Right cardiac atrium (tissue), 5 donors: Measurements from ENCODE around the gene GPHN. TPM values are rescaled to one million over a fixed set of nuclear protein-coding genes. Genes with fewer than 3 reads are reported as not detected.
"Not testable (repeated sequence)": the region's sequence is repeated elsewhere in the genome, so short reads cannot be mapped to it uniquely, and the experiment has no call there.

ENCODE experiments used
- ATAC-seq, 2 donors: fragments of 200-7000 bp; cut with Tn5 transposase; one replicate each; pipeline versions ENCODE4 v1.8.0 to v1.9.1; 2020; ENCODE audit warnings: moderate library complexity in 2 of 2, mild to moderate bottlenecking in 1 of 2
- DNase-seq, 3 donors: peaks; one replicate each; pipeline ENCODE4 v3.0.0-alpha.2; 2020
- H3K27ac ChIP-seq: one replicate; pipeline ENCODE4 v1.5.1; 2013; ENCODE audit warnings: mild to moderate bottlenecking, low read length, control low read depth, moderate library complexity
- H3K27me3 ChIP-seq: one replicate; pipeline ENCODE4 v1.6.1; 2013; ENCODE audit not compliant: control insufficient read depth, insufficient read depth
- H3K4me1 ChIP-seq: one replicate; pipeline ENCODE4 v1.6.1; 2013; ENCODE audit warnings: low read length; ENCODE audit not compliant: control insufficient read depth, insufficient read depth
- H3K4me3 ChIP-seq: one replicate; pipeline ENCODE4 v1.5.1; 2013; ENCODE audit warnings: low read length, control low read depth
- H3K9me3 ChIP-seq: one replicate; pipeline ENCODE4 v1.6.1; 2013; ENCODE audit warnings: low read length; ENCODE audit not compliant: control insufficient read depth
- WGBS: extraction: QIAGEN DNeasy Blood & Tissue Kit; methylation state at CpG from one replicate; pipeline ENCODE4 v1.1.7; 2013; 5-methylcytosine and 5-hydroxymethylcytosine counted together
- intact Hi-C, 4 donors: fragments of 100-400 bp; cut with DNase I; formaldehyde crosslinking; loops; one replicate each; pipeline versions ENCODE4 v1.11.0 to v1.14.0; 2022 to 2023
- polyA plus RNA-seq: library from polyadenylated mRNA; stranded (reverse); fragments of 200-250 nt; gene quantifications from one replicate; pipeline ENCODE4 v1.2.3, GENCODE V29; 2013
- total RNA-seq, 4 donors: library from RNA; stranded (reverse); fragmentation: NEBNext Ultra II Directional; extraction: Animal tissue kit (Norgen Biotek cat#: 25700); gene quantifications; one replicate each; pipeline ENCODE4 v1.2.1, GENCODE V29; 2021
- donor health status: healthy with polysubstance abuse.
- donor health status: DM: no; HTN: yes; CAD: no.
- donor health status: DM: no; HTN: no; CAD: no.
- donor health status: DM: no; HTN: yes; CAD: no; lungs with severe emphysema.
- donor health status: DM: yes; HTN: yes; CAD: no.

Gene GPHN
- total and polyA plus RNA-seq, 5 donors = 16.0 to 25.4 (median 23.0) TPM

DNA sequence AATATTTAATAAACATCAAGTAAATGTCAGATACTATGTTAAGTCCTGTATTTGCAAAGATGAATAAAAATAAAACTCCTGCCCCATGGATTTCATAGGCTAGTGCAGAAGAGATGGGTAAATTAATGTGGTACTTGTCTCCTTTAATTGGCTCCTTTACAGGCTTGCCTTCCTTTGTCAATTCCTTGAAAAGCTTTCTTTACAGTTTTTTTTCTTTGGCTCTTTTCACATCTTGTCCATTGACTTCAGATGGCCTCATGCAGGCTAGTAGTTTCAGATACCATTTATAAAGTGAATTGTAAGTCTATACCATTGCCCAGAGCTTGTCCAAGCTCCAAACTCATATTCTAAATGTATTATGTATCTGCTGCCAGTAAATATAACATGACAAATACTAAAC, 552.6 kb downstream of the GPHN start:
- no peaks in the 10 kb centered on the region for H3K27me3 ChIP-seq
- no peak overlapping the region for H3K4me3 ChIP-seq
- intact Hi-C loops = no loop called here
- H3K9me3 ChIP-seq = no peaks in the 10 kb centered on the region
- no peak for DNase-seq
- no peak for ATAC-seq
- H3K4me1 ChIP-seq = no peaks in the 10 kb centered on the region
- H3K27ac ChIP-seq = no peak overlapping the region

DNA sequence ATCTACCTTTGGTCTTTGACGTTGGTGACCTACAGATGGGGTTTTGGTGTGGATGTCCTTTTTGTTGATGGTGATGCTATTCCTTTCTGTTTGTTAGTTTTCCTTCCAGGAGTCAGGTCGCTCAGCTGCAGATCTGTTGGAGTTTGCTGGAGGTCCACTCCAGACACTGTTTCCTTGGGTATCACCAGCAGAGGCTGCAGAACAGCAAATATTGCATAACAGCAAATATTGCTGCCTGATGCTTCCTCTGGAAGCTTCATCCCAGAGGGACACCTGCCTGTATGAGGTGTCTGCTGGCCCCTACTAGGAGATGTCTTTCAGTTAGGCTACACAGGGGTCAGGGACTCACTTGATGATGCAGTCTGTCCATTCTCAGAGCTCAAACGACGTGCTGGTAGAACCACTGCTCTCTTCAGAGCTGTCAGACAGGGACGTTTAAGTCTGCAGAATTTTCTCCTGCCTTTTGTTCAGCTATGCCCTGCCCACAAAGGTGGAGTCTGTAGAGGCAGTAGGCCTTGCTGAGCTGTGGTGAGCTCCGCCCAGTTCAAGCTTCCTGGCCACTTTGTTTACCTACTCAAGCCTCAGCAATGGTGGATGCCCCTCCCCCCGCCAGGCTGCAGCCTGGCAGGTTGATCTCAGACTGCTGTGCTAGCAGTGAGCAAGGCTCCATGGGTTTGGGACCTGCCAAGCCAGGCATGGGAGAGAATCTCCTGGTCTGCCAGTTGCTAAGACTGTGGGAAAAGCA, 559.3 kb downstream of the GPHN start:
- ATAC-seq = not testable (repeated sequence)

DNA sequence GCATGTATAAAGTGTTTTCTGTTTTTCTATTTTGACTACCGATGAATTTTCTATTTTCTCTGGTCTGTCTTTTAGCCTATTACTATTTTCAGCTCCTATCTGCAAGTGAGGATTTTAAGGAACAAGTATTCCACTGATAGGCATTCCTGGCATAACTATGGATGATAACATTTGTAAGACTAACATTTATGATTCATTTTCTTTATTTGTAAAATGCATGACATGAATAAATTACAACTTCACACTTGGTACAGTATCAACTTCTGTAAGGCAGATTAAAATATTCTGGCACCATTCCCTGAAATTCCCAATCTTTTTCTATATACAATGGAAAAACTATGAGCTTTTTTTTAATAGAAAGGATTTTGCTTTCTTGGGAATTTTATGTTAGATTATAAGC, 560.3 kb downstream of the GPHN start:
- H3K27me3 ChIP-seq = no peaks in the 10 kb centered on the region
- ATAC-seq (no peak), DNase-seq (no peak)
- 30% methylated on average over 1 of the region's 1 CpG for WGBS
- H3K4me3 ChIP-seq = no peak overlapping the region
- H3K4me1 ChIP-seq = no peaks in the 10 kb centered on the region
- no peaks in the 10 kb centered on the region for H3K9me3 ChIP-seq
- no peak overlapping the region for H3K27ac ChIP-seq
- intact Hi-C loops = no loop called here

More for the DNA sequence above, 559.3 kb downstream of the GPHN start:
- H3K27me3 ChIP-seq, H3K9me3 ChIP-seq, intact Hi-C loops, H3K4me1 ChIP-seq, H3K27ac ChIP-seq, H3K4me3 ChIP-seq: not testable (repeated sequence)
- WGBS = 90% methylated on average over 7 of the region's 7 CpGs
- peak in 1 of 3 donors; percentile 46 for DNase-seq

DNA sequence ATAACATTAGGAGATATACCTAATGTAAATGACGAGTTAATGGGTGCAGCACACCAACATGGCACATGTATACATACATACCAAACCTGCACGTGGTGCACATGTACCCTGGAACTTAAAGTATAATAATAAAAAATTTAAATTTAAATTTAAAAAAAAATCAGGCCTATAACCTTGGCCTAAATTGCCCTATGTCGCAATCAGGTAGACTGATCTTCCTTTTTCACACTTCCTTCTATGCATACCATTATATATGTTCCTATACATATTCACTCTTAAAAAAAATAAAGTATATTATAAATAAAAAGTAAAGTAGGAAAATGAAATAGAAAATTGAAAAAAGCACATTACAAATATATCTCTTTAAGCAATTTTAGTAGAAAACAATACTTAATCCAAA, 563.6 kb downstream of the GPHN start:
- ATAC-seq (no peak), DNase-seq (no peak)
- intact Hi-C loops = no loop called here
- 94% methylated on average over 3 of the region's 3 CpGs for WGBS
- no peak overlapping the region for H3K4me3 ChIP-seq
- H3K4me1 ChIP-seq = no peaks in the 10 kb centered on the region
- no peak overlapping the region for H3K27ac ChIP-seq
- H3K9me3 ChIP-seq = no peaks in the 10 kb centered on the region
- H3K27me3 ChIP-seq = no peaks in the 10 kb centered on the region

DNA sequence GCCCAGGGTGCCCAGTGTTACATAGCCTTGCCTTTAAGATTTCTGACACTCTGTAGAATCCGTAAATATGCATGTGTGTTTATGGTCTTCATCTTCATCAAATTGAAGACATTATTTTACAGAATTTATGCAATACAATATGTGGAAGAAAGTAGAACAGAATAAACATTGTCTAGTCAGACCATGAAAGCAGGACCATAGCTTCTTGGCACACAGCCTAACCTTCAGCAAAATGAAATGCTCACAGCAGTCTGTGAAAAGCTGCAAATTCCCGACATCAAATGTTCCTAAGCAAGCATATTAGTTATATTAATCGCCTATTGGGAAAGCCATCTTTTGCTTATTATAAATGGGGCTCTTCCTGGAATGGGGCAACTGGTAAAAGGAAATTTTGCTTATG, 570.0 kb downstream of the GPHN start:
- ATAC-seq (no peak), DNase-seq (no peak)
- 79% methylated on average over 3 of the region's 3 CpGs for WGBS
- H3K9me3 ChIP-seq = no peaks in the 10 kb centered on the region
- H3K27ac ChIP-seq = no peak overlapping the region
- H3K4me3 ChIP-seq = no peak overlapping the region
- H3K27me3 ChIP-seq = no peaks in the 10 kb centered on the region
- intact Hi-C loops = no loop called here
- H3K4me1 ChIP-seq = no peaks in the 10 kb centered on the region

DNA sequence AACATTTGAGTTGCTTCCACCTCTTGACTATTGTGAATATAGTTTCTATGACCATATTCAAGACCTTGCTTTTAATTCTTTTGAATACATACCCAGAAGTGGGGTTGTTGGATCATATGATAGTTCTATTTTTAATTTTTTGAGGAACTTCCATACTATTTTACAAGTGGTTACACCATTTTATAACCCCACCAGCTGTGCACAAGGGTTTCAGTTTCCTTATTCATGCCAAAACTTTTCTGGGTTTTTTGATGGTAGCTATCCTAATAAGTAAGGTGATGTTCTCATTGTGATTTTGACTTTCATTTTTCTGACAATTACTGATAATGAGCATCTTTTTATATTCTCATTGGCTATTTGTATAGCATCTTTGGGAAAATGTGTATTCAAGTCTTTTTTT, 571.9 kb downstream of the GPHN start:
- no peak overlapping the region for H3K27ac ChIP-seq
- H3K27me3 ChIP-seq = no peaks in the 10 kb centered on the region
- intact Hi-C loops = no loop called here
- H3K4me1 ChIP-seq = no peaks in the 10 kb centered on the region
- no peak for ATAC-seq
- H3K9me3 ChIP-seq = no peaks in the 10 kb centered on the region
- no peak for DNase-seq
- H3K4me3 ChIP-seq = no peak overlapping the region

DNA sequence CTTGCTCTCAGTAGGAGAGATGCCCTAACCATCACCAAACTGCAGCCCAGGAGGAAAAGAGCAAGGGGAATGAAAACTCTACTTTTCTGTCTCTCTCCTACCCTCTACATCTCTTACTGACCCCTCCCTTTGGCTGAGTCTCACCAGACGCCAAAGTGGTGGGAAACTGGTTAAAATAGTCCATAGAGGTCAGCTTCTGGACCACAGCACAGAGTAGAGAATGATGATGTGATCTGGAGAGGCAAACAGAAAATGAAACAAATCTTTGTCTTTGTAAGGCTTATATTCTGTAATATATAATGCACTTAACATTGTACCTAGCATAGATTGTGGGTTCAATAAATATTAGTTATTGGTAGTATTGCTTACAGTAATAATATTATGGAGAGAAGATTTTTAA, 600.3 kb downstream of the GPHN start:
- intact Hi-C loops = no loop called here
- Histone ChIP-seq H3K27me3 (no peaks in the 10 kb centered on the region), H3K4me3 (no peak overlapping the region), H3K9me3 (no peaks in the 10 kb centered on the region), H3K4me1 (no peaks in the 10 kb centered on the region), H3K27ac (no peak overlapping the region)
- ATAC-seq (no peak), DNase-seq (no peak)
- 86% methylated on average over 1 of the region's 1 CpG for WGBS

DNA sequence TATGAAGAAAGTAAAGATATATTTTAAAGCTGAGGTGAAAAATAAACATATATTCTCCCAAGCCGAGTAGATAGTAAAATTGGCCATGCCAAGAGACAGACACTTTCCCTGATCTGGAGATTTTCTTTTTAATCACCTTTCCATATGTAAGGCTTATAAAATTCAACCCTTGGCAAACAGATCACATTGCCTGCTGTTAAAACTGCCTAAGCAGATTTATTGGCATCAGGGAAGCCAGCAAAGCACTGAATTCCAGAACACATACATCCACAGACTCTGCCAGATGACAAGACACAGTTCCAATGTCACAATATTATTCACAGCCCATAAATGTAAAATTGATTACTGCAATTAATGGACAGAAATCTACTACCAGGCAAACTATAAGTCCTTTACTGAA, 603.1 kb downstream of the GPHN start:
- ATAC-seq = no peak
- Histone ChIP-seq H3K4me1 (no peaks in the 10 kb centered on the region), H3K27me3 (no peaks in the 10 kb centered on the region), H3K27ac (no peak overlapping the region), H3K9me3 (no peaks in the 10 kb centered on the region), H3K4me3 (no peak overlapping the region)
- intact Hi-C loops = no loop called here
- no peak for DNase-seq
- 91% methylated on average over 1 of the region's 1 CpG for WGBS

DNA sequence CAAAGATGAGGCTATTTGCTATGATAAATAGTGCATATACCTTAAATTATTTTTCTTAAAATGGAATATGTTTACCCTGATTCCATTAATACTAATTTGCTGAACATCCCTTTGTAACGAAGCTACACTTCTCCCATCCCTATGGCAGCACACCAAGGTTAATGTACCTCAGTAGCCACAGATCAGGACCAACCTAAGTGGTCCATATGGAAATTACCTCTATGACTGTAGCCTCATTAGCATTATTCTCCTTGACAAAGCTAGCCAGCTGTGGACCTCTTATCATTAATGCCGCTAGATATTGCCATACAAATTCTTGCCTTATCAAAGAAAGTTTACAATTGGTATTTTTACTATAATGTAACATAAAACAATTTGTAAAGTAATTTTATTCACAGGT, 604.4 kb downstream of the GPHN start:
- H3K9me3 ChIP-seq = no peaks in the 10 kb centered on the region
- DNase-seq (no peak), ATAC-seq (no peak)
- H3K4me1 ChIP-seq = no peaks in the 10 kb centered on the region
- intact Hi-C loops = no loop called here
- WGBS = 71% methylated on average over 2 of the region's 2 CpGs
- no peaks in the 10 kb centered on the region for H3K27me3 ChIP-seq
- no peak overlapping the region for H3K4me3 ChIP-seq
- H3K27ac ChIP-seq = no peak overlapping the region

DNA sequence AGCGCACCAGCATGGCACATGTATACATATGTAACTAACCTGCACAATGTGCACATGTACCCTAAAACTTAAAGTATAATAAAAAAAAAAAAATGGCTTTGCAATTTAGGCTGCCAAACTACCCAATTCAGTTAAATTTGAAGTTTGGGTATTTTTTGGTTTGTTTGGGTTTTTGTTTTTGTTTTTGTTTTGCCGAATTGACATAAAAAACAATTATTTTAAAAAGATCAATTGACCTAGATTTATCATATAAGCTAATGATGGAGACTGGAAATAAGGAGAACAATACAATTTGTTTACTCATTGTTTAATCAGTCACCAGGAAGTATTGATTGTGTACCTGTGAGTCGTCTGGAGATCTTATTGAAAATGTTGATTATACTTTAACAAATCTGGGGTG, 619.2 kb downstream of the GPHN start:
- H3K4me1 ChIP-seq = no peaks in the 10 kb centered on the region

DNA sequence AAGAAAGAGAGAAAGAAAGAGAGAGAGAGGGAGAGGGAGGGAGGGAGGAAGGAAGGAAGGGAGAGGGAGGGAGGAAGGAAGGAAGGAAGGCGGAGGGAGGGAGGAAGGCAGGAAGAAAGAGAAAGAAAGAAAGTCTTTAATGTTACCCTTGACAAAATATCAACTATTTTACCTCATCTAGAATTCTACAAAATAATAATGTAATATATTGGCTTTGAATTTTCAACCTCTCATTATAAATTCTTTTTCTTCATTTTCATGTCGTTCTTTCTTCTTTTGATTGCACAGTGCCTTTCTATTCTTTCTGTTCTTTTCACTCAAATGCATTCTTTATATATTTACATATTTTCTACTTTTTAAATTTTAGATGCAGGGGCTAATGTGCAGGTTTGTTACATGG, 621.8 kb downstream of the GPHN start:
- H3K27me3 ChIP-seq = no peaks in the 10 kb centered on the region
- H3K4me1 ChIP-seq = no peaks in the 10 kb centered on the region
- no peak overlapping the region for H3K27ac ChIP-seq
- ATAC-seq (no peak), DNase-seq (no peak)
- H3K9me3 ChIP-seq = no peaks in the 10 kb centered on the region
- 86% methylated on average over 2 of the region's 2 CpGs for WGBS
- H3K4me3 ChIP-seq = no peak overlapping the region
- intact Hi-C loops = no loop called here

More for the DNA sequence above, 619.2 kb downstream of the GPHN start:
- Histone ChIP-seq H3K4me3 (no peak overlapping the region), H3K27me3 (no peaks in the 10 kb centered on the region), H3K9me3 (no peaks in the 10 kb centered on the region), H3K27ac (no peak overlapping the region)
- WGBS = 83% methylated on average over 3 of the region's 3 CpGs
- intact Hi-C loops = no loop called here
- DNase-seq (no peak), ATAC-seq (no peak)

DNA sequence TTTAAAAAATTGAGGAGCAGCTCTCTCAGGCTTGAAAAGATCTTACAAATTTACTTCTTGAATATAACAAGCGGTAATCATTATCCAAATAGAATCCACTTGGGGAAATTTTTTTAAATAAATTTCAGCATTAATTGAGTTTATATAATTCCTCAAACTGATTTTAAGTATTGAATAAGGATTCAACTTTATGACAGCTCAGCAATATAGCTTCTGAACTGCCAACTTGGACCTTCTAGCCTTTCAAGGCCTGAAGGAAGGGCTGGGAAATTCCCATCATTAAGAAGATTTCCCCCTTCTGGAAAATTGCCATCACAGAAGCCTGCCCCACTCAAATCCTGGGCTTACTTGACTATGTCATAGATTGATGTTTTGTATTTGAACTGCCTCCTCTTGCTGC, 623.7 kb downstream of the GPHN start:
- no peak overlapping the region for H3K4me3 ChIP-seq
- no peak overlapping the region for H3K27ac ChIP-seq
- 97% methylated on average over 1 of the region's 1 CpG for WGBS
- ATAC-seq (no peak), DNase-seq (no peak)
- no peaks in the 10 kb centered on the region for H3K9me3 ChIP-seq
- intact Hi-C loops = no loop called here
- H3K27me3 ChIP-seq = no peaks in the 10 kb centered on the region
- no peaks in the 10 kb centered on the region for H3K4me1 ChIP-seq
